HEK293 (cell line): Measurements from ENCODE around the gene TTC24.
A peak's percentile ranks its signal among the peaks of the same experiment; 100 is the strongest.

Experiments
- BCL11B ChIP-seq: fragments of 450-650 bp; formaldehyde crosslinking; IDR thresholded peaks from 2 replicates; pipeline ENCODE4 v1.5.1; 2016; ENCODE audit warnings: low read depth, missing biosample characterization, missing genetic modification characterization
- EGR2 ChIP-seq: fragments of 450-650 bp; formaldehyde crosslinking; IDR thresholded peaks from 2 replicates; pipeline ENCODE4 v1.5.1; 2016; ENCODE audit warnings: low read depth, missing biosample characterization, missing genetic modification characterization
- GFI1B ChIP-seq: fragments of 450-650 bp; formaldehyde crosslinking; IDR thresholded peaks from 2 replicates; pipeline ENCODE4 v1.5.1; 2016; ENCODE audit warnings: missing biosample characterization, missing genetic modification characterization
- HIC1 ChIP-seq: fragments of 450-650 bp; formaldehyde crosslinking; IDR thresholded peaks from 2 replicates; pipeline ENCODE4 v1.5.1; 2016; ENCODE audit warnings: missing biosample characterization, missing genetic modification characterization
- KLF1 ChIP-seq: fragments of 450-650 bp; formaldehyde crosslinking; IDR thresholded peaks from 2 replicates; pipeline ENCODE4 v1.5.1; 2016; ENCODE audit warnings: missing biosample characterization, missing genetic modification characterization
- KLF16 ChIP-seq: fragments of 450-650 bp; formaldehyde crosslinking; IDR thresholded peaks from 2 replicates; pipeline ENCODE4 v1.5.1; 2017; ENCODE audit warnings: missing biosample characterization, missing genetic modification characterization
- MZF1 ChIP-seq: fragments of 450-650 bp; formaldehyde crosslinking; IDR thresholded peaks from 2 replicates; pipeline ENCODE4 v1.5.1; 2017; ENCODE audit warnings: missing biosample characterization, missing genetic modification characterization, borderline replicate concordance
- OVOL3 ChIP-seq: fragments of 450-650 bp; formaldehyde crosslinking; IDR thresholded peaks from 2 replicates; pipeline ENCODE4 v1.5.1; 2016; ENCODE audit warnings: missing biosample characterization, missing genetic modification characterization
- PBX3 ChIP-seq: sonication (generic); formaldehyde crosslinking; IDR thresholded peaks from 2 replicates; pipeline ENCODE4 v1.8.1; 2022; ENCODE audit warnings: mild to moderate bottlenecking, moderate library complexity, missing genetic modification reagents
- SCRT2 ChIP-seq: fragments of 450-650 bp; formaldehyde crosslinking; IDR thresholded peaks from 2 replicates; pipeline ENCODE4 v1.5.1; 2016; ENCODE audit warnings: missing biosample characterization, missing genetic modification characterization
- TRIM28 ChIP-seq: IDR thresholded peaks from 2 replicates; pipeline ENCODE4 v1.6.1; 2011; ENCODE audit warnings: low read length, control low read depth, borderline replicate concordance
- WT1 ChIP-seq: fragments of 450-650 bp; formaldehyde crosslinking; IDR thresholded peaks from 2 replicates; pipeline ENCODE4 v1.5.1; 2016; ENCODE audit warnings: missing biosample characterization, missing genetic modification characterization
- ZBTB1 ChIP-seq: fragments of 450-650 bp; formaldehyde crosslinking; IDR thresholded peaks from 2 replicates; pipeline ENCODE4 v1.5.1; 2016; ENCODE audit warnings: missing biosample characterization, missing genetic modification characterization
- ZBTB11 ChIP-seq: fragments of 450-650 bp; formaldehyde crosslinking; conservative IDR thresholded peaks from 2 replicates; pipeline ENCODE4 v1.5.1; 2016; ENCODE audit warnings: low read depth, missing biosample characterization, missing genetic modification characterization
- ZBTB44 ChIP-seq: fragments of 450-650 bp; IDR thresholded peaks from 2 replicates; pipeline ENCODE4 v1.5.1; 2018; ENCODE audit warnings: missing biosample characterization, mild to moderate bottlenecking, missing genetic modification characterization
- ZEB2 ChIP-seq: fragments of 450-650 bp; formaldehyde crosslinking; IDR thresholded peaks from 2 replicates; pipeline ENCODE4 v1.5.1; 2016; ENCODE audit warnings: missing biosample characterization, missing genetic modification characterization
- ZNF10 ChIP-seq: fragments of 450-650 bp; formaldehyde crosslinking; IDR thresholded peaks from 2 replicates; pipeline ENCODE4 v1.5.1; 2017; ENCODE audit warnings: missing biosample characterization, missing genetic modification characterization
- ZNF138 ChIP-seq: fragments of 450-650 bp; formaldehyde crosslinking; IDR thresholded peaks from 2 replicates; pipeline ENCODE4 v1.5.1; 2016; ENCODE audit warnings: missing biosample characterization, missing genetic modification characterization, borderline replicate concordance
- ZNF19 ChIP-seq: fragments of 450-650 bp; formaldehyde crosslinking; IDR thresholded peaks from 2 replicates; pipeline ENCODE4; 2016; ENCODE audit warnings: missing biosample characterization, missing genetic modification characterization, low read depth
- ZNF211 ChIP-seq: fragments of 450-650 bp; formaldehyde crosslinking; IDR thresholded peaks from 2 replicates; pipeline ENCODE4 v1.5.1; 2016; ENCODE audit warnings: low read depth, missing biosample characterization, missing genetic modification characterization
- ZNF26 ChIP-seq: fragments of 450-650 bp; formaldehyde crosslinking; IDR thresholded peaks from 2 replicates; pipeline ENCODE4 v1.5.1; 2016; ENCODE audit warnings: missing biosample characterization, missing genetic modification characterization
- ZNF341 ChIP-seq: fragments of 450-650 bp; formaldehyde crosslinking; IDR thresholded peaks from 2 replicates; pipeline ENCODE4; 2016; ENCODE audit warnings: low read depth, missing biosample characterization, missing genetic modification characterization
- ZNF555 ChIP-seq: fragments of 450-650 bp; formaldehyde crosslinking; conservative IDR thresholded peaks from 2 replicates; pipeline ENCODE4 v1.5.1; 2017; ENCODE audit warnings: missing biosample characterization, mild to moderate bottlenecking, missing genetic modification characterization, inconsistent platforms
- ZNF580 ChIP-seq: fragments of 450-650 bp; formaldehyde crosslinking; IDR thresholded peaks from 2 replicates; pipeline ENCODE4 v1.5.1; 2016; ENCODE audit warnings: missing biosample characterization, missing genetic modification characterization
- ZNF624 ChIP-seq: fragments of 450-650 bp; formaldehyde crosslinking; IDR thresholded peaks from 2 replicates; pipeline ENCODE4 v1.5.1; 2017; ENCODE audit warnings: missing biosample characterization, missing genetic modification characterization
- ZNF704 ChIP-seq: fragments of 450-650 bp; formaldehyde crosslinking; IDR thresholded peaks from 2 replicates; pipeline ENCODE4 v1.5.1; 2016; ENCODE audit warnings: missing biosample characterization, missing genetic modification characterization
- ZNF792 ChIP-seq: fragments of 450-650 bp; formaldehyde crosslinking; IDR thresholded peaks from 2 replicates; pipeline ENCODE4 v1.5.1; 2016; ENCODE audit warnings: missing biosample characterization, missing genetic modification characterization
- ZSCAN23 ChIP-seq: fragments of 450-650 bp; formaldehyde crosslinking; IDR thresholded peaks from 2 replicates; pipeline ENCODE4 v1.5.1; 2016; ENCODE audit warnings: missing biosample characterization, missing genetic modification characterization

Gene TTC24

GRCh38 chr1:156622581-156623297 lies 43.2 kb downstream of the TTC24 start (continued):
- TF ChIP-seq ZBTB11 (peak; percentile 92), ZNF138 (tag by site-specific recombination) (peak; percentile 88; the same call in 1 of the 2 replicates), ZNF341 (tag by site-specific recombination) (peak; percentile 64), ZEB2 (tag by site-specific recombination) (0 out of 2 replicates have a peak, but pooled peaks have one; percentile 20), ZSCAN23 (tag by site-specific recombination) (0 out of 2 replicates have a peak, but pooled peaks have one; percentile 69), BCL11B (tag by site-specific recombination) (no peak), KLF16 (tag by site-specific recombination) (no peak), ZNF19 (peak; percentile 97), SCRT2 (tag by site-specific recombination) (no peak), GFI1B (tag by site-specific recombination) (peak; percentile 79; the same call in 1 of the 2 replicates), EGR2 (no peak), ZNF211 (tag by site-specific recombination) (no peak), ZBTB1 (peak; percentile 74; the same call in 1 of the 2 replicates), ZNF10 (peak; percentile 33; the same call in 1 of the 2 replicates), ZNF624 (tag by site-specific recombination) (no peak), ZNF580 (tag by site-specific recombination) (peak; percentile 85), ZNF555 (tag by site-specific recombination) (peak; percentile 99), PBX3 (CRISPR knock-in tag) (no peak), MZF1 (tag by site-specific recombination) (peak; percentile 82; the same call in 1 of the 2 replicates), KLF1 (tag by site-specific recombination) (peak; percentile 57), ZBTB44 (tag by site-specific recombination) (no peak), HIC1 (tag by site-specific recombination) (no peak), WT1 (tag by site-specific recombination) (0 out of 2 replicates have a peak, but pooled peaks have one; percentile 46), TRIM28 (no peak), ZNF26 (tag by site-specific recombination) (peak; percentile 12; the same call in 1 of the 2 replicates), OVOL3 (tag by site-specific recombination) (peak; percentile 68; the same call in 1 of the 2 replicates), ZNF704 (peak; percentile 74; the same call in 1 of the 2 replicates), ZNF792 (tag by site-specific recombination) (no peak)
